Measurements from ENCODE around the gene PPARA.

The PPARA gene

DNA sequence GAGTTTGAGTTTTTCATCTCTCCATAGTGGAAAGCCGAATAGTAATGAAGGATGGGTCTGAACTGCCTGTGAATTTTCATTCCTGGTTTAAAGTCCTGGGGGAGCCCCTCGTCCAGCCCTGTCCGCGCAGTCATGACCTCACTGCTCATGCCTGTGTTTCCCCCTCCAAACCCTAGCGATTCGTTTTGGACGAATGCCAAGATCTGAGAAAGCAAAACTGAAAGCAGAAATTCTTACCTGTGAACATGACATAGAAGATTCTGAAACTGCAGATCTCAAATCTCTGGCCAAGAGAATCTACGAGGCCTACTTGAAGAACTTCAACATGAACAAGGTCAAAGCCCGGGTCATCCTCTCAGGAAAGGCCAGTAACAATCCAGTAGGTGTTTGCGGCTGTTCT, 69.3 kb downstream of the PPARA start:
- Mint-ChIP-seq H3K36me3 (peaks cover 59% of the 10 kb centered on the region), H3K27me3 (no peaks in the 10 kb centered on the region), H3K27ac (no peak overlapping the region), H3K4me3 (no peak overlapping the region), H3K4me1 (peaks cover 14% of the 10 kb centered on the region), H3K9me3 (no peaks in the 10 kb centered on the region)
- no peak for ATAC-seq

DNA sequence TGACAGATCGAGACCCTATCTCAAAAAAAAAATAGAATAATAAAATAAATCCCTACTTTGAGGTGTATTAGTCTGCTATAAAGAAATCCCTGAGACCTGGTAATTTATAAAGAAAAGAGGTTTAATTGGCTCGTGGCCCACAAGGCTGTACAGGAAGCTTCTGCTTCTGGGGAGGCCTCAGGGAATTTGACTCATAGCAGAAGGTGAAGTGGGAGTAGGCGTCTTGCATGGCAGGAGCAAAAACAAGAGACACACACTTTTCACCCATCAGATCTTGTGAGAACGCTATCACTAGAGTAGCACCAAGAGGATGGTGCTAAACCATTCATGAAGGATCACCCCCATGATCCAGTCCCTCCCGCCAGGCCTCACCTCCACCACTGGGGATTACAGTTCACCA, 70.6 kb downstream of the PPARA start:
- H3K36me3 Mint-ChIP-seq: peaks cover 57% of the 10 kb centered on the region
- H3K4me3 Mint-ChIP-seq: no peak overlapping the region
- peak; percentile 81 for ATAC-seq
- peaks cover 14% of the 10 kb centered on the region for H3K4me1 Mint-ChIP-seq
- no peaks in the 10 kb centered on the region for H3K27me3 Mint-ChIP-seq
- peak overlapping the region; percentile 59 for H3K27ac Mint-ChIP-seq
- no peaks in the 10 kb centered on the region for H3K9me3 Mint-ChIP-seq

DNA sequence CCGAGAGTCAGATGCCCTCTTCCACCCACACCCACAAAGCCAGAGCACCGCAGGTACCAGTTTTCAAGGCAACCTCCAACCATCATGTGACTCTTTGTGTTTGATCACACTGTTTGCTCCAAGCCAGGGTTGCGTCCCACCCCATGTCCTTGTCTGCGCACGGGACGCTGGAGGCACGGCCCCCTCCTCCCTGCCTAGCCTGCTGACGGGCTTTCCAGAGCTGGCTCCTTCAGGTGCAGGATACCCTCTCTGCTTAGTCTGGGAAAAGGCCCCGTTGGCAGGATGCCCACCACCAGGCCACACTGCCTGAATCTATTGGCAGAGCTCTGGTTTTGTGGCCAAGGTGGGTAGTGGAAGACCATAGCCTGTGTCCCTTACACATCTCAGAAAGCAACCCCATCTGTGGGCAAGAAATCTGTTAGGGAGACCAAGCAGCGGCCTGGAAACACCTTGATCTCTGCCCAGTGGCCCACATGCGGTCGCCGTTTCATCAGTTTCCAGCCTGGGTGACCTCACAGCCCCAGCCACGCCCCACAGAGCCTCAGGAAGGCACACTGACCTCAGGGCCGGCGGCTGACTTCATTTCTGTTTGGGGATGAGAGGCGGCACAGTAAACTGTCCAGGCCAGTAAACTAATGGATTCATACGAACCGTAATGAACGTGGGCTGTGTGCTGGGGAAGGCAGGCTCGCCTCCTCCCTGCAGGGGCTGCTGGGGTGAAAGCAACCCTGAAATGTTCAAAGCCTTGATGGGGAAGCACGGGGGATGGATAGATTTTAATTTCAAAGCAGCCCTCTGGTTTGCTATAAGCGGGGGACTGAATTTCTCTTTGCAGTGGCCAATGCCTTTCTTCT, 73.9 kb downstream of the PPARA start:
- Mint-ChIP-seq H3K9me3 (no peaks in the 10 kb centered on the region), H3K4me3 (no peak overlapping the region), H3K27ac (no peak overlapping the region), H3K36me3 (peaks cover 30% of the 10 kb centered on the region), H3K27me3 (no peaks in the 10 kb centered on the region), H3K4me1 (peaks cover 14% of the 10 kb centered on the region)
- ATAC-seq: no peak

DNA sequence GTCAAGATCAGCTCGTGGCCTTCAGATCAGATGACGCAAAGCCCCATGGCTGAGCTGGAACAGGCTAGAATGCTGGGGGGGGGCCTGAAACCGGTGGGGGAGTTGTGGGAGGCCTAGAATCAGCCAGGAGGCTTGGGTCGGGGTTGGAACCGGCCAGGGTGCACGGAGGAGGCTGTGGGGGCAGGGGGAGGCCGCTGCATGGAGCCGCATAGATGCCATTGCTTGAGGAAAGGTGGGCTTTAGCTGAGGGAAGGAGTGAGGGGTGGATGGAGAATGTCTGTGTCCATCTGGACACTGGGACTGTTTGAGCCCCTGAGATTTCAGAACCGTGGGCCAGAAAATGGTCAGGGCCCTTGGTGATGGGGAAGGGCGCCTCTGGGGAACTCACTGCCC, 74.6 kb downstream of the PPARA start:
- Mint-ChIP-seq H3K27ac (no peak overlapping the region), H3K4me3 (no peak overlapping the region), H3K9me3 (no peaks in the 10 kb centered on the region), H3K4me1 (peaks cover 8% of the 10 kb centered on the region), H3K36me3 (peaks cover 24% of the 10 kb centered on the region), H3K27me3 (no peaks in the 10 kb centered on the region)
- ATAC-seq: no peak

DNA sequence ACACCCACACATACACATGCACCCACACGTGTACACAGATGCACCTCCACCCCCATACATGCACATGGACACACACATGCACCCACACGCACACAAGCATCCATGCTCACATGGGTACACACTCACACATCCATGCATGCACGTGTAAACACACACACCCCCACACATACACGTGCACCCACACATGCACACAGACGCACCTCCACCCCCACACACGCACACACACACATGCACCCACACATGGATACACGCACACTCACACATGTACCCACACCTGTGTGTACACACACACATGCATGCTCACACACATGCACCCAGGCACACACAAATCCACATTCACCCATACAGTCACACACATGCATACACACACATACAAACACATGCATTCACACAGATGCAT, 75.3 kb downstream of the PPARA start:
- H3K9me3 Mint-ChIP-seq: no peaks in the 10 kb centered on the region
- H3K4me3 Mint-ChIP-seq: no peak overlapping the region
- peaks cover 8% of the 10 kb centered on the region for H3K4me1 Mint-ChIP-seq
- no peaks in the 10 kb centered on the region for H3K27me3 Mint-ChIP-seq
- peaks cover 24% of the 10 kb centered on the region for H3K36me3 Mint-ChIP-seq
- no peak for ATAC-seq
- H3K27ac Mint-ChIP-seq: no peak overlapping the region

DNA sequence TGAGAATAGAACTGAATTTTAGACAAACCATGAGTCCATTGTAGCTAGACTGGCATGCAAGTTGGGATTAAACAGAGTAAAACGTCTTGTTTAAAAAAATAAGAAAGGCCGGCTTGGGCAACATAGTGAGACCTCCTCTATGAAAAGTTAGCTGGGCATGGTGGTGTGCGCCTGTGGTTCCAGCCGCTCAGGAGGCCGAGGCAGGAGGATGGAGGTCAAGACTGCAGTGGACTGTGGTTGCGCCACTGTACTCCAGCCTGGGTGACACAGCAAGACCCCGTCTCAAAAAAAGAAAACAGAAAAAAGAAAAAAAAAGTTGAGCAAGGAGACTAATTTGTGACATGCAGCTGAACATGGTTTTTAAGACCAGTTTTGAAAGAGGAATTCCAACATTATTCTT, 76.3 kb downstream of the PPARA start:
- no peak overlapping the region for H3K4me3 Mint-ChIP-seq
- H3K4me1 Mint-ChIP-seq: peaks cover under 1% of the 10 kb centered on the region
- peaks cover 18% of the 10 kb centered on the region for H3K36me3 Mint-ChIP-seq
- ATAC-seq: no peak
- H3K27me3 Mint-ChIP-seq: no peaks in the 10 kb centered on the region
- no peaks in the 10 kb centered on the region for H3K9me3 Mint-ChIP-seq
- no peak overlapping the region for H3K27ac Mint-ChIP-seq

DNA sequence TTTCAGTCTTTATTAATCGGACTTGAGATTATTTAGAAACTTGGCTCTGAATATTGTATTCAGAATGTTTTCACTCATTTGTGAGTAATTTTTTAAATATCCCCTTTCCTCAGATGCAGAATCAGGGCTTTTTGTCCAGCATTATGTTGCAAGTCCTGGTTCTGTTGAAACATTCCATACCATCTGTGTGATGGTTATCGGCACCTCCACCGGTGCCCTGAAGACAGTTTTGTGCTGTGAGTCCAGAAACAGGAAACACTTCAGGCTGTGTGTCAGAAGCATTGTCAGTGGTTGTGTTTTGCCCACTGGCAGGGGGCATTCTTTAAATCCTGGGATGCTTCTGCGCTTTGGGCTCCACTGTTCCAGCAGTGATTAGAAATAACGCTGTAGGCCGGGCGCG, 79.4 kb downstream of the PPARA start:
- H3K9me3 Mint-ChIP-seq: no peaks in the 10 kb centered on the region
- no peak for ATAC-seq
- peaks cover 22% of the 10 kb centered on the region for H3K36me3 Mint-ChIP-seq
- no peaks in the 10 kb centered on the region for H3K4me1 Mint-ChIP-seq
- H3K27me3 Mint-ChIP-seq: no peaks in the 10 kb centered on the region
- no peak overlapping the region for H3K4me3 Mint-ChIP-seq
- no peak overlapping the region for H3K27ac Mint-ChIP-seq

DNA sequence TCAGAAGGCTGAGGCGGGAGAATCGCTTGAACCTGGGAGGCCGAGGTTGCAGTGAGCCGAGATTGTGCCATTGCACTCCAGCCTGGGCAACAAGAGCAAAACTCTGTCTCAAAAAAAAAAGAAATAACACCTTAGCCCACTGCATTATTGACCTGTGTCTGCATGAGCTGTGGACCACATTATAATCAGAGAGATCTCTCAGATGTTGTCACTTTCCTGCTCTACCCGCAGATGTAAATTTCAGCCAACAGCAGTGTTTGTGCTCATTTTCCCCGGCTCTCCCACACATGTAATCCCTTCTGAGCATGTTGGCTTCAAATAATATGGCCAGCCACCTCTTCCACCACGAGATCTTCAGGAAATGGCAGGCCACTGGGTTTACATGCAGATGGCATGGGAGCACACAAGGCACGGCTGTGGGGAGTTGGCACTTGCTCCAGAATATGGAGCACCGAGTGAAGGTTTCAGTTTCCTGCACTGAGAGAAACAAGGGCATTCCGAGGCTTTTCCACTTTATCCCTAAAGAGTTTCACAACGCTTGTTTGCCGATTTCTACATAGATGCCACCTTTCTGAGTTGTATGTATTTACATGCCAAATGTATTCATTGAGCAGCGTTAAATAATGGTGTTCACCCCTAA, 80.1 kb downstream of the PPARA start:
- ATAC-seq: no peak
- H3K27ac Mint-ChIP-seq: no peak overlapping the region
- no peak overlapping the region for H3K4me3 Mint-ChIP-seq
- no peaks in the 10 kb centered on the region for H3K27me3 Mint-ChIP-seq
- no peaks in the 10 kb centered on the region for H3K9me3 Mint-ChIP-seq
- H3K4me1 Mint-ChIP-seq: no peaks in the 10 kb centered on the region
- peaks cover 22% of the 10 kb centered on the region for H3K36me3 Mint-ChIP-seq

DNA sequence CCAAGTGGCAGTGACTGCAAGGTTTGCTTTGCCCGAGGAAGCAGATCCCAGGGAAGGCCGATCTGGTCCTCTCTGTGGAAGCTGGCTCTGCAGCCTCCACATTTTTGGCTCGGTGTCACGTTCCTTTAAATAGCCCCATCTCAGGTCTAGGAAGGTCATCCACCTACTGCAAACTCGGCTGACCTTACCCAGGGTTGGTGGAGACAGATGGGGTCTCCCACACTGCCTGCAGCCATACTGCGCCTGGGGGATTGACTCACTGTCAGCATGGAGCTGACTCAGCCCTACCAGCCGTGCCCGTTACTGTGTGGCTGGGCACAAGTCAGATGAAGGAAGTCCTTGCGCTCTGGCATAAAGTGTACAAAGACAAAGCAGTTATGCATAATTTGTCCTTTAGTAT, 82.9 kb downstream of the PPARA start:
- peaks cover 30% of the 10 kb centered on the region for H3K36me3 Mint-ChIP-seq
- no peak overlapping the region for H3K27ac Mint-ChIP-seq
- ATAC-seq: no peak
- H3K27me3 Mint-ChIP-seq: no peaks in the 10 kb centered on the region
- H3K4me1 Mint-ChIP-seq: no peaks in the 10 kb centered on the region
- no peak overlapping the region for H3K4me3 Mint-ChIP-seq
- no peaks in the 10 kb centered on the region for H3K9me3 Mint-ChIP-seq

DNA sequence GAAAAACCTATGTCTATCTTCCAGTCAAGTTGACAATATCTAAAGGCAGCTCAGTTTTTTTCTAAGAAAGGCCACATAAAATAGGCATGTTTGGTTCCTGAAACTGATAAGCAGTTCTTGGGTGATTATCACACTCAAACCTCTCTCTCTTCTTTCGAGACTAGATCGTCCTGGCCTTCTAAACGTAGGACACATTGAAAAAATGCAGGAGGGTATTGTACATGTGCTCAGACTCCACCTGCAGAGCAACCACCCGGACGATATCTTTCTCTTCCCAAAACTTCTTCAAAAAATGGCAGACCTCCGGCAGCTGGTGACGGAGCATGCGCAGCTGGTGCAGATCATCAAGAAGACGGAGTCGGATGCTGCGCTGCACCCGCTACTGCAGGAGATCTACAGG, 84.6 kb downstream of the PPARA start:
- Mint-ChIP-seq H3K27ac (no peak overlapping the region), H3K4me3 (no peak overlapping the region), H3K27me3 (no peaks in the 10 kb centered on the region), H3K36me3 (peaks cover 30% of the 10 kb centered on the region), H3K9me3 (no peaks in the 10 kb centered on the region), H3K4me1 (peaks cover 6% of the 10 kb centered on the region)
- no peak for ATAC-seq

DNA sequence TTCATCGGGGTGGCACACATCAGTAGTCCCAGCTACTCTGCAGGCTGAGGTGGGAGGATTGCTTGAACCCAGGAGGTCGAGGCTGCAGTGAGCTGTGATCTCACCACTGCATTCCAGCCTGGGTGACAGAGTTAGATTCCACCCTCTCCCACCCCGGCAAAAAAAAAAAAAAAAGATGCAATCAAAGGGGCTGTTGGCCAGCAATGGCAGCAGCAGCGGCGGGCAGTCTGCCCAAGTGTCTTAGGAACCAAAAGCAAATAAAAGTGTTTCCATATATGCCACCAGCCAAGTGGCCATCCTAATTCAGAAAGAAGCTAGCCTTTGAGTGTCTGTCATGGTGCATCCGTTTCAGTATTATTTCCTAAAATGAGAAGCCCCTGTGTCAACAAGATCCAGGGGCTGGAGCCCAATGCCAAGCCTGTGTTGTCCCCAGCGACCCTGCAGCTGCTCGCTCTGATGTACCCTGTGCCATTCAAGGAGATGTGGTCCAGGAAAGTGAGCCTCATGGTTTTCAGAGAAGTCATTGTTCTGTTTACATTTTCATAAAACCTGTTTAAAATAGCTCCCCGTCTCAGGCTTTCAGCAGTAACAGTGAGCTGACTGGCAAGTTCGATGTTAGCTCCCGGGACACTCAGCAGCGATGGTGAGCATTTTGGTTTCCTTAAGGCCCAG, 87.3 kb downstream of the PPARA start:
- no peaks in the 10 kb centered on the region for H3K9me3 Mint-ChIP-seq
- H3K36me3 Mint-ChIP-seq: peaks cover 21% of the 10 kb centered on the region
- peaks cover 10% of the 10 kb centered on the region for H3K4me1 Mint-ChIP-seq
- no peak for ATAC-seq
- H3K4me3 Mint-ChIP-seq: no peak overlapping the region
- H3K27ac Mint-ChIP-seq: no peak overlapping the region
- no peaks in the 10 kb centered on the region for H3K27me3 Mint-ChIP-seq

DNA sequence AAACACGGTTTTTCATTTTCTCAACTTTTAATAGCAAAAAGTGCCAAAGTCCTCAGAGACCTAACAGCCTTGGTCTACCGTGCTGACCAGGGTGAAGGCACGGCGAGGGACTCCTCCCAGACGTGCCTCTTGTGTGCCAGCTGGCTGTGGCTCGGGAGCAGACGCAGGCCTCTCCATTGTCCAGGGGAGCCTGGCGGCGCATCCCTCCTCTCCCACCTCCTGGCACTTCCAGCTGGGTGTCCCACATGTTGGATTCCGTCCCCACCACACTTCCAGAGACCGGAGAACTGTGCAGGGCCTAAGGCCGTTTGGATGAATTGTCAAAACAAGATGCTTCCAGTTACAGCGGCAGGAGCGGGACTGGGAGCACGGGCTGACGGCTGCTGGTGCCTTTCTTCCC, 88.2 kb downstream of the PPARA start:
- Mint-ChIP-seq H3K36me3 (peaks cover 21% of the 10 kb centered on the region), H3K4me3 (no peak overlapping the region), H3K4me1 (peaks cover 10% of the 10 kb centered on the region), H3K9me3 (no peaks in the 10 kb centered on the region), H3K27ac (no peak overlapping the region), H3K27me3 (no peaks in the 10 kb centered on the region)
- no peak for ATAC-seq

DNA sequence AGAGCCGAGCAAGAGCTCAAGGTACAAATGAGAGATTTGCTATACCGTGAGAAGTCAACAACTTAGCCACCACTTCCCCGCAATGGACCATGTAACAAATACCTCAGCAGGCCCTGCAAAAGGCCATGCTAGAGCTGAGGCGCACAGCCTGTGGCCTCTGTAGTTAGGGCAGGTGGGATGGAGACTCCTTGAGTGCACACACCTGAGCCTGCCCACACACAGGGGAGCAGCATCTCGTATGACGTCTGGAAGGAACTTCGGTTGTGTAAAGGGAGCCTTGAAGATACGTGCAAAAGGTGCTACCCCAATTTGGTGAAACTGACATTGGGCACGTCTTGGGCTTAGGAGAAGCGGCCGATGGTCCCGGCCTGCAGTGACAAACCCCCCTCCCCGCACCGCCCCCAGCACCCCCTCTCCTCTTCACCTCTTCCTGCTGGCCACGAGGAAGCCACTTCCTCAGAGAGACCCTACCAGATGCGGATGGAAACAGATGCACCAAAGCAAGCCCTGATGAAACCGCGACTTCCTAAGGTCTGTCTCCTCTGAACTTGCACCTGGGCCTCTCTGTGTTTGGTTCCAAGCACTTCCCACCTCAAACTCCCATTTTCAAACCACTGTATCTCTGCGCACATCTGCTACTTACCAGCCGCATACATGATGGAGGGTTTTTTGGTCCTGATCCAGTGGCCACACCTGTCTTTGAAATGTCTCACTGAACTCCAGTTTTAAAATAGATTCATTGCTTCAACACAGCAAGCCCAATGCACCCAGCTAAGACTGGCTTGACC, 89.1 kb downstream of the PPARA start:
- Mint-ChIP-seq H3K36me3 (peaks cover 27% of the 10 kb centered on the region), H3K27me3 (no peaks in the 10 kb centered on the region), H3K4me1 (peaks cover 10% of the 10 kb centered on the region), H3K9me3 (no peaks in the 10 kb centered on the region), H3K4me3 (no peak overlapping the region), H3K27ac (no peak overlapping the region)
- peak; percentile 53 for ATAC-seq

DNA sequence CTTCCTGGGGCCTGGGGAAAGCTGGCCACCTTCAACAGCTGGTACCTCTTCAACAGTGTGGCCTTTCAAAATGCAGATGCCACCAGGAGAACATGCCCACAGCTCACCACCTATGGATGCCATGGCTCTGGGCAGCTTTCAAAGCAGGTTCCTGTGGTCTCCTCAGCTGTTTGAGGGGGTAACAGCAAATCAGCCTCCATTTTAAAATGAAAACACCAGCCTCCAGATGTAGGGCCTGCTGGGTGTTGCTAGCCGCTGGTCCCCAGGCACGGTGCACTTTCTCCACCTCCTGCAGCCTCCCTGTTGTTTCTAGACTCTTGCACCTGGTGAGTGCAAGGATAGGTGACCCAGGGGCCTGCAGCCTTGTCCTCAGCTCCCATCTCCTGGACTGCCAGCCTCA, 89.7 kb downstream of the PPARA start:
- Mint-ChIP-seq H3K27me3 (no peaks in the 10 kb centered on the region), H3K9me3 (no peaks in the 10 kb centered on the region), H3K4me3 (no peak overlapping the region), H3K27ac (no peak overlapping the region), H3K4me1 (peaks cover 10% of the 10 kb centered on the region), H3K36me3 (peaks cover 25% of the 10 kb centered on the region)
- no peak for ATAC-seq

DNA sequence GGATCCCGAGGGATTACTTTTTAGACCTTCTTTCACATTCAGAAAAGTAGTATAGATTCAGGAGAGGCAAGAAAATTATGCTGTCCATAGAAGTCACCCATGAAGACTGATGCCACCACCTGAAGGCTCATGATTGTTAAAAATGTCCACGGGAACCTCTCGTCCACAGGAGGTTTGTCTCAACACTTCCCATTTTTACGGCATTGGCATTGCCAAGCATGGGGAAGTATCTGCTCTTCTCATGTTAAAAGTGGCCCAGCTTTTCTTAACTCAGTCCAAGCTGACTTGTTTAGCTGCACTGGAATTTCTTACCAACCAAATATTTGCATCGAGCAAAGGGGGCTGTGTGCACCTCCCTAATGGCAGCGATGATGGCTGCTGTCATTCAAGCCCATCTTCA, 90.2 kb downstream of the PPARA start:
- H3K27me3 Mint-ChIP-seq: no peaks in the 10 kb centered on the region
- no peak for ATAC-seq
- H3K27ac Mint-ChIP-seq: no peak overlapping the region
- H3K9me3 Mint-ChIP-seq: no peaks in the 10 kb centered on the region
- no peak overlapping the region for H3K4me3 Mint-ChIP-seq
- H3K4me1 Mint-ChIP-seq: peaks cover 10% of the 10 kb centered on the region
- peaks cover 20% of the 10 kb centered on the region for H3K36me3 Mint-ChIP-seq
